GM12892 (cell line): ENCODE results near the gene ADAM8.

ENCODE experiments used
- POLR2A ChIP-seq: IDR thresholded peaks from 2 replicates; pipeline ENCODE4 v1.6.1; 2011; ENCODE audit warnings: low read depth, low read length, control low read depth
- POLR2AphosphoS5 ChIP-seq: IDR thresholded peaks from 2 replicates; pipeline ENCODE4 v1.6.1; 2011; ENCODE audit warnings: low read depth, low read length, control low read depth
- TAF1 ChIP-seq: IDR thresholded peaks from 2 replicates; pipeline ENCODE4 v1.6.1; 2011; ENCODE audit warnings: low read depth, mild to moderate bottlenecking, control low read depth, low read length, borderline replicate concordance

DNA sequence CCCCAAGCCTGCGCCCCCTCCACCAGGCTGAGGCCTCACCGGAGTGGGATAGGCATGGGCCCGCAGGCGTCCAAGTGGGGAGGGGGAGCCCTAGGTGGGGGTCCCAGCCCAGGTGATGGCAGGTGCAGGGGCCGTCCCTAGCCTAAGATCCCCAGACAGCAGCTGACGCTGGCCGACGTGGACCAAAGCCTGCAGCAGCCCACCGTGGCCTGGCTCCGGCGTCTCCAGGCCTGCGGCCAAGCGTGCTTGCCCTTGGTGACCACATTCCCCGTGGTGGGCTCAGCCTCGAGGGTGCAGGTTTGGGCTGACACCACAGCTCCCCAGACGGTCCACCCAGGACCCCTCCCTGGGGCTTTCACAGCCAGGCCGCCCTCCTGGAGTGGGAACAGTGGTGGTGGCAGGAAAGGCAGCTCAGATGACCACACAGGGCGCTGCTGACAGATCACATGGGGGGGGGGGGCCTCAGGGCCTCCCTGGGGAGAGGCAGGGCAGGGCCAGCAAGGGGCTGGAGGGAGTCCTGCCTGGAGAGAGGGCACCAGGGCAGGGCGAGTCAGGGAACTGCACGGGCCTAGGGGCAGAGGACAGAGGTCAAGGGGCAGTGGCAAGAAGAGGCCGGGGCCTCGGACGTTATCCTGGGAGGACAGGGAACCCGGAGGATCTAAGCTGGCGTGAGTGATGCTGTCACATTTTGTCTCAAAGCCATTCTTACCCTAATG, 767 bp upstream of the ADAM8 start:
- no peak for TF ChIP-seq POLR2AphosphoS5
- TF ChIP-seq POLR2A: no peak
- no peak for TF ChIP-seq TAF1
